IMR-90 (cell line): ENCODE measurements around the gene PMAIP1. TPM values are rescaled to one million over a fixed set of nuclear protein-coding genes. Genes with fewer than 3 reads are reported as not detected.

Experiments used
- ATAC-seq: fragments of 200-7000 bp; cut with Tn5 transposase; 2 replicates; pipeline ENCODE4 v1.9.1; 2020; ENCODE audit warnings: low read depth, mild to moderate bottlenecking, moderate library complexity
- BruUV-seq: library from RNA; stranded (reverse); fragments of 400-500 nt; replicated peaks from 2 replicates; lab custom pipeline; 2021; lab: Mats Ljungman, UMichigan
- CTCF ChIA-PET: fragments of 300-600 bp; formaldehyde crosslinking; extraction: SDS; loops from one replicate; lab custom pipeline; 2021; ENCODE audit warnings: antibody characterized with exemption; lab: Yijun Ruan, JAX
- POLR2A ChIA-PET: fragments of 300-600 bp; sonication (Branson Sonifier 250); formaldehyde crosslinking; loops from one replicate; lab custom pipeline; 2022; ENCODE audit warnings: antibody characterized with exemption; ENCODE audit not compliant: unreplicated experiment; lab: Charles Lee
- DNase-seq: peaks from one replicate; pipeline ENCODE4 v3.0.0; 2013
- H2AFZ ChIP-seq: replicated peaks from 2 replicates; pipeline ENCODE3; 2013; ENCODE audit warnings: low read length, mild to moderate bottlenecking; ENCODE audit not compliant: poor library complexity
- H2AK5ac ChIP-seq: 2 replicates; pipeline ENCODE4 v1.6.1; 2013; ENCODE audit warnings: low read depth, low read length, inconsistent platforms
- H2AK9ac ChIP-seq: replicated peaks from 2 replicates; pipeline ENCODE3; 2013; ENCODE audit warnings: mild to moderate bottlenecking, low read depth, low read length, moderate library complexity; ENCODE audit not compliant: poor library complexity
- H2BK120ac ChIP-seq: 2 replicates; pipeline ENCODE4 v1.6.1; 2013; ENCODE audit warnings: low read depth, low read length, inconsistent platforms
- H2BK15ac ChIP-seq: 3 replicates; pipeline ENCODE4 v1.6.1; 2013; ENCODE audit warnings: low read depth, low read length, inconsistent platforms
- H2BK20ac ChIP-seq: 2 replicates; pipeline ENCODE4 v1.6.1; 2013; ENCODE audit warnings: low read depth, mild to moderate bottlenecking, inconsistent platforms, low read length, moderate library complexity
- H2BK5ac ChIP-seq: 2 replicates; pipeline ENCODE4 v1.6.1; 2013; ENCODE audit warnings: mild to moderate bottlenecking, low read depth, low read length, inconsistent platforms; ENCODE audit not compliant: poor library complexity, severe bottlenecking
- H3K14ac ChIP-seq: replicated peaks from 2 replicates; pipeline ENCODE4 v1.6.1; 2013; ENCODE audit warnings: low read depth, low read length, inconsistent platforms
- H3K18ac ChIP-seq: 2 replicates; pipeline ENCODE4 v1.6.1; 2013; ENCODE audit warnings: low read depth, low read length, control low read depth
- H3K23ac ChIP-seq: 2 replicates; pipeline ENCODE4 v1.6.1; 2013; ENCODE audit warnings: low read depth, low read length, inconsistent platforms
- H3K27ac ChIP-seq: 2 replicates; pipeline ENCODE4 v1.5.1; 2013; ENCODE audit warnings: mild to moderate bottlenecking, control low read depth, low read length; ENCODE audit not compliant: insufficient read depth
- H3K27me3 ChIP-seq: 2 replicates; pipeline ENCODE4 v1.6.1; 2013; ENCODE audit warnings: low read length; ENCODE audit not compliant: control insufficient read depth, insufficient read depth
- H3K36me3 ChIP-seq: 2 replicates; pipeline ENCODE4 v1.6.1; 2013; ENCODE audit warnings: low read length, mixed read lengths; ENCODE audit not compliant: control insufficient read depth, insufficient read depth
- H3K4ac ChIP-seq: 2 replicates; pipeline ENCODE4 v1.6.1; 2013; ENCODE audit warnings: low read depth, low read length, inconsistent platforms
- H3K4me1 ChIP-seq: 2 replicates; pipeline ENCODE4 v1.6.1; 2013; ENCODE audit warnings: low read length, mixed read lengths; ENCODE audit not compliant: control insufficient read depth, insufficient read depth
- H3K4me2 ChIP-seq: 2 replicates; pipeline ENCODE4 v1.6.1; 2013; ENCODE audit warnings: low read depth, mild to moderate bottlenecking, control low read depth, low read length, moderate library complexity
- H3K4me3 ChIP-seq: 2 replicates; pipeline ENCODE4 v1.5.1; 2013; ENCODE audit warnings: low read depth, mild to moderate bottlenecking, control low read depth, low read length, moderate library complexity; ENCODE audit not compliant: insufficient read depth
- H3K56ac ChIP-seq: 2 replicates; pipeline ENCODE4 v1.6.1; 2013; ENCODE audit warnings: low read length, inconsistent platforms; ENCODE audit not compliant: insufficient read depth; ENCODE audit errors: extremely low read depth
- H3K79me1 ChIP-seq, 2 experiments: 2 replicates each; pipeline ENCODE4 v1.6.1; 2013; ENCODE audit warnings: low read length in 2 of 2, inconsistent platforms in 1 of 2, low read depth in 1 of 2
- H3K9ac ChIP-seq: 2 replicates; pipeline ENCODE4 v1.6.1; 2013; ENCODE audit warnings: low read depth, low read length, control low read depth
- H3K9me1 ChIP-seq: 2 replicates; pipeline ENCODE4 v1.6.1; 2013; ENCODE audit warnings: low read length, inconsistent platforms; ENCODE audit not compliant: insufficient read depth
- H3K9me3 ChIP-seq: 2 replicates; pipeline ENCODE4 v1.6.1; 2013; ENCODE audit warnings: low read length; ENCODE audit not compliant: control insufficient read depth, insufficient read depth
- H4K20me1 ChIP-seq: 2 replicates; pipeline ENCODE4 v1.6.1; 2013; ENCODE audit warnings: low read length, inconsistent platforms; ENCODE audit not compliant: insufficient read depth
- H4K5ac ChIP-seq: 2 replicates; pipeline ENCODE4 v1.6.1; 2013; ENCODE audit warnings: mild to moderate bottlenecking, low read depth, low read length, control low read depth
- H4K8ac ChIP-seq, 2 experiments: 2 replicates each; pipeline ENCODE4 v1.6.1; 2013; ENCODE audit warnings: low read depth in 2 of 2, low read length in 2 of 2, control low read depth in 1 of 2, inconsistent platforms in 1 of 2
- H4K91ac ChIP-seq: 2 replicates; pipeline ENCODE4 v1.6.1; 2013; ENCODE audit warnings: low read depth, low read length, inconsistent platforms; ENCODE audit not compliant: insufficient read depth
- POLR2A ChIP-seq: IDR thresholded peaks from 2 replicates; pipeline ENCODE4 v1.6.1; 2012; ENCODE audit warnings: mild to moderate bottlenecking, low read depth, low read length
- SMC3 ChIP-seq: fragments of 150-350 bp; IDR thresholded peaks from 2 replicates; pipeline ENCODE4 v1.6.1; 2016; ENCODE audit warnings: low read depth, mild to moderate bottlenecking, antibody characterized with exemption, low read length, moderate library complexity
- WGBS, 2 experiments: methylation state at CpG; one replicate each; pipeline versions ENCODE4 v1.1.5 to v1.1.7; 2013; ENCODE audit warnings: missing lambda C conversion rate in 2 of 2; ENCODE audit not compliant: insufficient read length in 1 of 2; ENCODE audit errors: extremely low coverage in 2 of 2; 5-methylcytosine and 5-hydroxymethylcytosine counted together
- dilution Hi-C: fragments of 300-500 bp; cut with HindIII; formaldehyde crosslinking; loops from one replicate; pipeline ENCODE4 v1.14.3; 2018; ENCODE audit warnings: low sequenced_read_pairs; ENCODE audit not compliant: unreplicated experiment
- in situ Hi-C: fragments of 300-500 bp; cut with MboI; formaldehyde crosslinking; loops from 3 replicates; pipeline ENCODE4 v1.14.3; 2019; ENCODE audit warnings: low sequenced_read_pairs, inconsistent platforms, mixed read lengths
- intact Hi-C: fragments of 100-400 bp; cut with micrococcal nuclease; formaldehyde crosslinking; loops from 2 replicates; pipeline ENCODE4 v1.10.0; 2022
- polyA plus RNA-seq, 3 experiments: library from polyadenylated mRNA; depleted of rRNA; stranded (reverse); fragments of >200 nt; gene quantifications; 2 replicates each; pipeline ENCODE4 v1.2.3, GENCODE V29; 2012; ENCODE audit warnings: low replicate concordance in 1 of 3
- total RNA-seq: library from RNA; depleted of rRNA; stranded (reverse); fragments of >200 nt; gene quantifications from 2 replicates; pipeline ENCODE4 v1.2.3, GENCODE V29; 2012

PMAIP1 gene
- total and polyA plus RNA-seq, 2 of the 4 experiments (the other 2 are of a cell fraction), result 14.0 to 30.1 TPM

GRCh38 chr18:59906203-59906602 lies 6.4 kb downstream of the PMAIP1 start:
- Histone ChIP-seq H3K4me1 (peaks cover 28% of the 10 kb centered on the region), H3K4me3 (no peak overlapping the region), H3K56ac (no peak overlapping the region), H3K36me3 (peaks cover 7% of the 10 kb centered on the region), H2BK120ac (peak overlapping the region; percentile 27), H3K9me3 (no peaks in the 10 kb centered on the region), H3K27me3 (no peaks in the 10 kb centered on the region), H3K9ac (no peak overlapping the region), H3K9me1 (peaks cover 24% of the 10 kb centered on the region), H3K23ac (no peak overlapping the region), H2AK5ac (no peak overlapping the region), H2BK20ac (no peak overlapping the region), H3K14ac (no peak overlapping the region), H2BK15ac (no peak overlapping the region), H4K20me1 (peaks cover 19% of the 10 kb centered on the region), H3K4me2 (no peak overlapping the region; the same call in 1 of the 2 replicates), H3K18ac (no peak overlapping the region), H2BK5ac (no peak overlapping the region), H4K5ac (no peak overlapping the region), H2AK9ac (no peak overlapping the region), H2AFZ (no peak overlapping the region), H3K4ac (peak overlapping the region; percentile 1; the same call in 1 of the 2 replicates), H3K27ac (no peak overlapping the region), H4K8ac (no peak overlapping the region), H3K79me1 (peaks cover 0 to 39% of the 10 kb centered on the region in 2 experiments; a peak in 2 of 4 replicates), H4K91ac (no peak overlapping the region)
- dilution Hi-C loops, result no loop called here
- DNase-seq (no peak), ATAC-seq (no peak)
- intact Hi-C loops, result loop anchor here (10.0 kb wide), 2 partner anchors 211 to 281 kb away; partner anchors contain the start of gene CCBE1
- WGBS, 2 experiments, result no CpG with 5 or more reads among the region's 3 CpGs
- CTCF ChIA-PET, result interaction anchor here (0.7 kb wide), 2 partner anchors 23 to 48 kb away, joined by 3 to 5 read pairs; no protein-coding TSS in a partner anchor
- BruUV-seq, result no TSS peak
- POLR2A ChIA-PET, result interaction anchor here (0.7 kb wide), 1 partner anchor 35 kb away, joined by 6 read pairs; no protein-coding TSS in a partner anchor
- TF ChIP-seq POLR2A, result peak; percentile 21; the same call in 1 of the 2 replicates
- no peak for TF ChIP-seq SMC3
- in situ Hi-C loops, result no loop called here
